GM12891 (cell line): ENCODE measurements around the gene SCFD2.

Source experiments
- POLR2A ChIP-seq: IDR thresholded peaks from 2 replicates; pipeline ENCODE4 v1.6.1; 2011; ENCODE audit warnings: low read depth, low read length, control low read depth
- POLR2AphosphoS5 ChIP-seq: IDR thresholded peaks from 2 replicates; pipeline ENCODE4 v1.6.1; 2011; ENCODE audit warnings: low read depth, low read length, control low read depth
- POU2F2 ChIP-seq: IDR thresholded peaks from 2 replicates; pipeline ENCODE4 v1.6.1; 2011; ENCODE audit warnings: low read depth, mild to moderate bottlenecking, control low read depth, low read length, moderate library complexity
- SPI1 ChIP-seq: IDR thresholded peaks from 2 replicates; pipeline ENCODE4 v1.6.1; 2011; ENCODE audit warnings: low read depth, low read length, control low read depth
- TAF1 ChIP-seq: IDR thresholded peaks from 2 replicates; pipeline ENCODE4 v1.6.1; 2011; ENCODE audit warnings: low read depth, low read length, control low read depth

DNA sequence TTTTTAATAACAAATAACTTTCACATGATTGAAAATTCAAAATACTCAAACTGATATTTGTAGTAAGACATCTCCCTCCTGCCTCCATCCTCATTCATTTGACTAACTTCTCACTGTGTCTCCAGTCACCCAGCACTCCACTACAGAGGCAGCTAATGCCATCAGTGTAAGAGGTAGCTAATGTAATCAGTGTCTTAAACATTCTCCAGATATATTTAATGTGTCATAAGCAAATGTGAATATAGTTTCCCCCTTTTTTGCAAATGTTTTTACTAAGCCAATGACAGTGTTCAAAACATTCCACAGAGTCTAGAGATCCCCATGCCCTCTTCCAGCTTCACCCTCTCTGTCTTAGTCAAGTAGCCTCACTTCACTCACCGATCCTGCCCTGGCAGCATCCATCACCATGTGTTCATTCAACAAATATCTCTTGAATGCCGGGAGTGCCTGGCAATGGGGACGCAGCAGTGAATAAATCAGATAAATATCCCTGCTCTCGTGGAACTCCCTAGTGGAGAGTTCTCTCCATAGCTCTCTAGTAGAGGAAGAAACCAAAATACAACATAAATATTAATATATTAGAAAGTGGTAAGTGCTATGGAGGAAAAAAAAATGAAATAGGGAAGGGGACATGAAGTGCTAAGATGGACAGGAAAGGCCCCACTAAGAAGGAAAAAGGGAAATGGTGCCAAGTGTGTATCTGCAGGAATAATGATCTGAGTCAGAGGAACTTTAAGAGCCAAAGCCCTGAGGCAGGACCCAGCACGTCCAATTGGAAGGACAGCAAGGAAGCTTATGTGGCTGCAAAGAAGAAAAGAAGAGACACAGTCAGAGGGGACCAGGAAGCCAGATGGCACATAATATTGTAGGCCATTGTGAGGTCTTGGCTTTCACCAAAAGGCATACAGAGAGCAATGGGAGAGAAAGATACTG is 18.7 kb downstream of the SCFD2 start:
- TF ChIP-seq POLR2A (no peak), POLR2AphosphoS5 (no peak), TAF1 (no peak), SPI1 (no peak), POU2F2 (no peak)
